ENCODE results near the gene CDRT4.
"Not testable (repeated sequence)": the region's sequence is repeated elsewhere in the genome, so short reads cannot be mapped to it uniquely, and the experiment has no call there.

CDRT4 gene

DNA sequence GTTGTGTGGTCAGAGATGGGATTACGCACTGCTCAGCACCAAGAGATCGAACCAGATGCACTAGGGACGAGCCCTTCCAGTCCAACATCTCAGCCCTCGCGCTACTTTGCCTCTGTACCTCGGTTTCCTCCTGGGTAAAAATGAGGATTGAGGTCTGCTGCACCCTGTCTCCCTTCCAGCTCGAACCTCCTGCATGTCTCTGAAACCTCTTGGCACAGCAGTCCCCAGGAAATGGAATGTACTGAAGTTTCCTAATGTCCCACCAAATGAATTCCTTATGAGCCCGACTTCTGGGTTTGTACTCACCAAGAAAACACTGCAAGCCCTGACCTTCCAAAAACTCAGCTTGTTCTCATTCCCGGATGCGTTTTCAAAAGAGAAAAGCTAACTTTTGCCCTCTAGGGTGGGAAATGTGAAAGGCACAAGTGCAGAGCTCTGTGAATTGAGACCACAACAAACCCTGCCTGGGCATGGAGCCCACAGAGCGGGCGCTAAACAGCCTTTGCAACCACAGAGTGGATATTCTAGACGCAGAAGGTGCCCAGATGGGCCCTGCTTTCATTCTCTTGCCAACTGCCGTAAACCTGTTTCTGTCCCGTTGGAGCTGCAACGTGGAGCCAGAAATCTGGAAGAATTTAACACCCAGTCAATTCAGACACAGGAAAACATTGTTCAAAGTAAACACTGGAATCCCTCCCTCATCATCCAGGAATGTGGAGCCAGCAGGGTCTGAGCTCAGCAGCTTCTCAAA, 10.3 kb downstream of the CDRT4 start:
- DNase-seq = no peak

DNA sequence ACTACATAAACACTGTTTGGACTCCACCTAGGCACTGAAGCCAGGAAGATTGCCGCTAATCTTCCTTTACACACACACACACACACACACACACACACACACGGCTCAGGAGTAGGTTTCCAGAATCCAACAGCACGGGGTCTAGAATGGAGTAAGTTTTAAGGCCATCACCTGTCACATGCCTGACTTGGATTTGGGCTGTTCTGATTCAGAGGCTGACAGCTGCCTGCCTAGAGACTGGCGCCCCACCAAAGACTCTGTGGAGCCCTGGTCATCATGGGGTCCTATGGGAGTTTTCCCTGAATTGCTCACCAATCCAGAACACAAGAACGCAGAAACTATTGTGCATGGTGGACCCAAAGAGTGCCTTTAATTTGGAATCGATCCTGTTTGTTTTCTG, 10.9 kb downstream of the CDRT4 start:
- DNase-seq = no peak

DNA sequence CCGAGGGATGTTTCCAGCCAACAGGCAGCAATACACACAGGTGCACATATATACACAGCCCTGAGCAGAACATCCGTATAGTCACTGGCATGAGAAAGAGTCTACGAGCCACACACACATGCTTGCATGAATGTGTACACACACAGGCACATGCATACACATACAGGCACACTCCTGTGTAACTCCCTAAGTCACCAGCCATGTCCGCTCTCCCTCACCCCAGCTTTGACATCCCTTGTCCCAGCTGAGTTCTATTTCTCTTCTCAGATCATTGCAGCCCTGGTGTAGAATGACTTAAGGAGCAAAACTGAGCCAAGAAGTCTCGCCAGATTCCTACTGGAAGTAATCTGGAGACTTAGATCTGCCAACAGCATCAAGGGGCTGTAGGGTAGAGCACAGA, 13.1 kb downstream of the CDRT4 start:
- DNase-seq = no peak

DNA sequence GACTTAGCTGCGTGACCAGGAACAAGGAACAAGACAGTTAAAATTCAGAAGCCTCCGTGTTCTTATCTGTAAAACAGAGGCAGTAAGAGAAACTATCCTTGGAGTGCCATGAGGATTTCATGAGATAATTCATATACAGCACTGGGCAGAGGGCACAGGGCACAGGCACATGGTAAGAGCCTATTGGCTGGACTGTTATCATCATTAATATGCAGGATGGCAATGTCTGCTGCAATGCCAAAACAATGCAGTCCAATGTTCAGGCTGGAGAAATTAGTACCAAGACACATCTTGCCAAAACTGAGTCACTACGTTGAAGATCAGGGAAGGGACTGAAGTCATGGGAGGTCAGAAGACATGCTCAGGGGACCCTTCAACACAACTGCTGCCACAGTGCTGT, 13.6 kb downstream of the CDRT4 start:
- no peak for DNase-seq

DNA sequence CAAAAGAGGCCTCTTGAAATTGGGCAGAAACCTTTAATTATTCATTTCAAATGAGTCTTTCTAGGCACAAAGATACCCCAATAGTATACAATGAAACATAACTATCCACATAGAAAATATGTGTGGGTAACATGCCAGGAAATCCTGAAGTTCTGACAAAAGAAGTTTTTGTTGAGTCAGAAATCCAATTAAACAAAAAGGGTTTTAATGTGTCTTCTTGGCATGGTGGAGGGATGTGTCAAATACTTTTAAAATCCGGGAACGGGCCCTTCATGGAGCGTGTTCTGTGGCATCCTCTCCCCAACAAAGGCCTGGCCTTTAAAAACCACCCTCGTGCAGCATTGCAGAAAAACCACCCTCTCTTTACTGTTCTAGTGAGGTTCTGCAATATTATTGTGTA, 14.2 kb downstream of the CDRT4 start:
- DNase-seq = no peak

DNA sequence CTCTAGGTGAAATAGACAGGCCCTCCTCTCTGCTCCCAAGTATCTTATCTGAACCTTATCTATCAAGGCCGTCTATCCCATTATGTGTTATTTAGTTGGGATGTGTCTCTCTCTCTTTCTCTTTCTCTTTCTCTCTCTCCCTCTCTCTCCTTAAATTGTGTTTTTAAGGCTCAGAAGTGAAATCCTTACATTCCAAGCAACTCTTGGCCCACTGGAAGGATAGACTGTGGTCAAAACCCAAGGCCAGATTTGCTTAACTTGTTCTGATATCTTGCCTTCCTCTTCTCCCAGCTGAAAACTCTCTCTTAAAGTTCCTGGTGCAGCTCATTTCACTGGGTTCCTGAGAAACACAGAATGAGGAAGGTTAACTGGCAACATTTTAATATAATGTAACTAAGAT, 14.7 kb downstream of the CDRT4 start:
- no peak for DNase-seq

DNA sequence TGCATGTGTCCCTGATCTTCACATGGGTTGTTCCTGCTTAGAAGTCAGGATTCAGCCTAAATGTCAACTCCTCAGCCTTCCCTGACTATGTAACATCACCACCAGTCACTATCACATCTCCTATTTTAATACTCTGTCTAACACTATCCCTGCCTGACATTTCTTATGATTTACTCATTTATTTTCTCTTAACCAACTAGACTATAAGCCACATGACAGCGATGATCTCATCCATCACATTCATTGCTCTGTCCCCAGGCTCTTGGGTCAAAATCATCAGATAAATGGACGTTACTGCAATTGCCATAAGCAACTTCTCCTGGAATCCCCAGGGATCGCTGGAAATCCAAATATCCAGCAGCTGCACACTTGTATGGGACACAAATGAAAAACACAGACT, 15.7 kb downstream of the CDRT4 start:
- DNase-seq = no peak

DNA sequence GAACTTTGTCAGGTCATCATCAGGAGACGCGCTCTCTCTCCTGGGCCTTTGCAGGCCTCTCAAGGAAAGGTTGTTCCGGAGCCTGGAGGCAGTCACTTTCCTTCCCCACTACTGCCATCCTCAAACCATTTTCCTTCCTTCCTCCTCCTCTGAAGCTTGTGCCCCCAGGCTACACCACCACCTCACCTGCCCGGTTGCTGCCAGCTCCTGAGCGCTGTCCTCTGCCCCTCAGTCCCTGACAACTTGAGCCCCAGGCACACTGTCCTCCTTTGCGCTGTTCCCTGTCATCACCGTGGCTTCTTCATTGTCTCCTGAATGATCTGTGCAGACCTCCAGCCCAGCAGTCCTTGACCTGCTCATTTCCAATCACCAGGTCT, 18.9 kb downstream of the CDRT4 start:
- DNase-seq = no peak

DNA sequence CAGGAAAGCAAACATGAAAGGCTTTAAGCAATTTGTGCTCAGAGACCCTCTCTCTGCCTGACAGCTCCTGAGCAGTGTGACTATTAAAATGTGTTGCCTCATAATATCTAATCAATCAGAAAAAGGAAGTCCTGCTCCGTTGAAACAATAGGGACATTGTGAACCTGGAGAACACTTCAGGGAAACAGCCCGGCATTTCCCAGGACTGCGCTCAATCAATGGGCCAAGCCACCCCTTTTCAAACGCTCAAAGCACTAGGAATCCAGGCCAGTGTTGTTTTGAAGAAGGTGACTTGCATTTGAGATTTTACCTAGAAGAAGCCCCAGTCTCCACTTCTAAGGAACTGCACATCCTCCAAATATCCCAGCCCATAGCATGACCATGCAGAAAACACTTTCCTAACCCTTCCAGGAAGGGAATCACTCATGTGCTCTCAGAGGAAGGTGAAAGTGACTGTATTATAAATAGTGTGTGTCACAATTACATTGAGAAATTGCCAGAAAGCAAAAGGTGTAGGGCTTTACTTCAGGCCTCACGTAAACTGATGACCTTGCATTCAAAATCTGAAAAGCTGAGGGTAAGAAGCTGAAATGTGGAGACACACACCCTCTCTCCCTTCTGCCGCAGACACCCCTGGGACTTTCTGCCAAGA, 19.4 kb downstream of the CDRT4 start:
- no peak for DNase-seq

DNA sequence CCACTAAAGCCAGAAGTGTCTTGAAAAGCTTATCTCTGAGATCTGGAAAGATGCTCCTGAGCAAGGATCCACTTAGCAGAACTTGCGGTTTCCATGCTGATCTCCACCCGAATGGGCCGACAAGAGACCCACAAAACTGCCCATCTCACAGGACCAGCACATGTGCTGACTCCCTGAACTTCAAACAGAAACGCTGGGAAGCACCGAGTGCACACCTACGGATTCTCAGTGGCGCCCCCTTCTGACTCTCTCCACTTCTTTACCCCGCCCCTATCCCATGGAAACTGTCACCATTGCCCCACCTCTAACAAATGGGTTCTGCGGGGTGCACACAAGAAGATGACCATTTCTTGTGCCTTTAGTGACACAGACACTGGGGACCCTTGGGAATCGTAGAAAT, 21.4 kb downstream of the CDRT4 start:
- DNase-seq = no peak

DNA sequence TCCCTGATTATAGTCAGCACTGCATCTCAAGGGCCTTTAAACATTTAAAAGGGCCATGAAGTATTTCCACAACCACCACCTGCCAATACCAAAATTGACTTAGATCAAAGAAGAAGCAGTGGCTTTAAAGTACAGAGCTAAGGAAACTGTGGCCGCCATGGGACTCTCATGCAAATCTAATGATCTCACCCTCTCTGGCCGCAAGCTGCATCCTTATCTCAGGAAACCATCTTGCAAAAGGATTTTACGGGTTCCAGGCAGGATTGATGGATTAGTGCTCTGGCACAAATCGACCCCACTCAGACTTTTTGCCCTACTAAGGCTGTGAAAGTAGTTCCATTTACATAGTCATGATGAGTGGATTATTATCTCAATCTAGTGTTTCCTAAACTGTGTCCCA, 22.6 kb downstream of the CDRT4 start:
- no peak for DNase-seq

DNA sequence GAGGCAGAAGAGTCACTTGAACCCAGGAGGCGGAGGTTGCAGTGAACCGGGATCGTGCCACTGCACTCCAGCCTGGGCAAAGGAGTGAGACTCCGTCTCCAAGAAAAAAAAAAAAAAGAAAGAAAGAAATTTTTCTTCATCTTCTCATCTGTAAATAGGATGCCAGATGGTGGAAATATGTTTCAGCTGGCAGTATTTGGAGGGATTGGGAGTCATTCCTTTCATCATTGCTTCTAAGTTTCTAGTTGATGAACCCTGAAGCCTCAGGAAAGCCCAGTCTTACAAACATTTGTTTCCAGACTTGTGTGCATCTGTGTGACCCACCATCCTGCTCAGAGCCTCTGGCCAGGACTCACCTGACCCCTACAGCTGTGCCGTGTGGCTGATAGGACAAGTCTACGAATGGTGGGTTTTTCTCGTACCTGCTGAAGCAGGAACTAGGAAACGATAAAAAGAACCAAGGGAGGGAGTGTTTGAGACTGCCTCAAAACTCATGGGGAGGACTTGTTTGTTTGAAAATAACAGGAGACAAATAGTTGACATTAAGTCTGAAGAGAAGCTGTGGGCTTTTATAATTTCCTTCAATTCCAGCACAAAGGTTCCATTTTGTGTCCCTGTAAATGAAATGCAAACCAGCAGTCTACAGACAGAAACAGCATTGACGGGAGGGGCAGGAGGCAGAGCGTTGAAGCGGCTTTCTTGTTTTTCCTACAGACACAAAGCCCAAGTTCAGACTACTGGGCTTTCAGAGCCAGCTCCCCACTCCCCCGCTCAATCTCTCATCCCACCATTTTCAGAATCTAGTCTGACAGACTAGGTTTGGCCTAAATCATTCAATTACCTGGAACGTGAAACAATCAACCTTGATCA, 24.9 kb downstream of the CDRT4 start:
- DNase-seq = no peak

DNA sequence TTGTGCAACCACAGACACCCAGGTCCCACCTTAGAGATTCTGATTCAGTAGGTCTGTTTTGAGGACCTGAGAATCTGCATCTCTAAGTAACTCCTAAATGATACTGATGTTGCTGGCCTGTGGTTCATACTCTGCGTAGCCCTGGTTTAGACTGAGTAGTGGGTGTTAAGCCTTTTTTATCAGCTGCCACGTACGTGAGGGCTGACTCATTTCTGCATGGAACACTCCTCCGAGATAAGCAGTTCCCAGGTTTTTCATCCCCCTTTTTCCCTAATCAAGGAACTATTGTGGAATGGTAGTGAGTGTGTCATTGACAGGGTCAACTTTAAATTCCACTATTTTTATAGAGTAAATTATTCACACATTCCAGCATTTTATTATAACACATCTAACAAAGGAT, 26.1 kb downstream of the CDRT4 start:
- DNase-seq = no peak

DNA sequence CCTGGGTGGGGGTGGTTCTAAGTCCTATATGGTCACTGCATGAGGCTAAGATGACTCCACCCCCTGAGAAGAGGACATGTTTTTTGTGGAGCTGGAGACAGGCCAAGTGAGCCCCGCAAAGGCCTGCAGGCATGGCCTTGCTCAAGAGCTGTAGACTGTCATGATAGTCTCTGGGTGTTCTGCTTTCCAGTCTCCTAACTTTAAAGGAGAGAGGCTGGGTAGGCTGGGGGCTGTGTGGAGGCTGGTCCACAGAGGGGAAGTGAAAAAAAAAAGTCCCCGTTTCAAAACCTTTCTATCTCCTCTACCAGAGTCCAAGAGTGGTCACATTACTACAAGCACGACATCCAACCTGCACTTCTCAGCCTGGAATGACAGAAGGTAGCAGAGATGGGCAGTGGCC, 27.1 kb downstream of the CDRT4 start:
- DNase-seq = no peak

DNA sequence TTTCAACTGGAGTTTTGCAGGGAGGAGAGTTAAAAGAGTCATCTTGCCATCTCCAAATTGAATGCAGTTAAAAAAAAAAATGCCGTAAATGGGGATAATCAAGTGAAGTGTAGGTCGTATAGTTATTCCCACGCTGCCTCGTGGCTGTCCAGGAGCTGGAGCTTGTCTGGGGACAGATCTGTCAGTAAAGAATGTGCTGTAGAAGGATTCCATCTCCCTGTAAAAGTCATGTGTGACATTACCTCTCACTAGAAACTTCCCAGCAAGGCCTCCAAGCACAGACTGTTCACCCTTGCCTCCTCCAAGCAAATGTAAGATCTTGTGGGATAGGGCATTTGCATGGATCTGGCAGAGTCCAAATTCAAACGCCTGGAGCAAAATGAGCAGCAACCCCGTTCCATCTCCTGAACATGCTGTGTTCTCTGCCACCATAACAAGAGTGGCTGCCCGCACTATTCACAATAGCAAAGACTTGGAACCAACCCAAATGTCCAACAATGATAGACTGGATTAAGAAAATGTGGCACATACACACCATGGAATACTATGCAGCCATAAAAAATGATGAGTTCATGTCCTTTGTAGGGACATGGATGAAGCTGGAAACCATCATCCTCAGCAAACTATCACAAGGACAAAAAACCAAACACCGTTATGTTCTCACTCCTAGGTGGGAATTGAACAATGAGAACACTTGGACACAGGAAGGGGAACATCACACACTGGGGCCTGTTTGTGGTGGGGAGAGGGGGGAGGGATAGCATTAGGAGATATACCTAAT, 28.0 kb downstream of the CDRT4 start:
- not testable (repeated sequence) for DNase-seq

DNA sequence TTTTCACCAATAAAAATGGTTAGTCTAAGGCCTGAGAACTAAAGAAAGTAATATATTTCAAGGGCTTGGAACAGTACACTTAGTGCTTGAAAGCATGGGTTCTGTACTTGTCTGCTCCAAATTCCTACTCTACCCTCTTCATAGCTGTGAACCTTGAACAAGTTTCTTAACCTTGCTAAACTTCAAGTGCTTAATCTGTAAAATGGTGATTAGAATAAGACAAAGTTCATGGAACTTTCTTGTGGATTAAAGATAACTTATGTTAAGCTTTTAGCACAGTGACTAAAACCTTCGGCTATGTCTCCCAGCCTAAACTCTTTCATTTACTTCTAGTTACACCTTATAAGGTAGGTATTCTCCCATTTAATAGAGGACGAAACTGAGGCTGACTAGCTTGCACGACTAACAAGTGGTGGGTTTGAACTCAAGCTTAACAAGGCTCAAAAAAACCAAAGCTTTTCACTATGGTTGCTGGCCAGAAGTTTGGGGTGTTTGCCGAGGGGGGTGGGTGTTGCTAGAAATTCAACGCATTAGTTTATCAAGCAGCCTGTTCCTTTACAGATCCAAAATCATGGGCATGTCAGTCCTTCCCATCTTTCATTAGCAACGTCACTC, 28.8 kb downstream of the CDRT4 start:
- DNase-seq = no peak

DNA sequence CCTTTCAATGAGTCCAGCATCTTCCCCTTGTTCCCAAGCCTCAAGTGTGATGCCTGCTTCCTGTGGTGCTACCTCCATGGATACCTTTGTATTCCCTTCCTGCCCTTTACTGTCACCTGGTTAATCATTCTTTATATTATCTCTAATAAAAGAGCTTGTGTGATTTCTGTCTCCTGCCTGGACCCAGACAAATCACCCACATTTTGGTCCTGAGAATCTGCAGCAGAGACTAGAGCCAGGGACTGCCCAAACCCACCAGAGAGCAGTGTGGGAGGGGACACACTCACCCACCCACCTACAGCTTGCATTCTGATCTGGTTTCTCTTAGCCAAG, 30.2 kb downstream of the CDRT4 start:
- DNase-seq = no peak

DNA sequence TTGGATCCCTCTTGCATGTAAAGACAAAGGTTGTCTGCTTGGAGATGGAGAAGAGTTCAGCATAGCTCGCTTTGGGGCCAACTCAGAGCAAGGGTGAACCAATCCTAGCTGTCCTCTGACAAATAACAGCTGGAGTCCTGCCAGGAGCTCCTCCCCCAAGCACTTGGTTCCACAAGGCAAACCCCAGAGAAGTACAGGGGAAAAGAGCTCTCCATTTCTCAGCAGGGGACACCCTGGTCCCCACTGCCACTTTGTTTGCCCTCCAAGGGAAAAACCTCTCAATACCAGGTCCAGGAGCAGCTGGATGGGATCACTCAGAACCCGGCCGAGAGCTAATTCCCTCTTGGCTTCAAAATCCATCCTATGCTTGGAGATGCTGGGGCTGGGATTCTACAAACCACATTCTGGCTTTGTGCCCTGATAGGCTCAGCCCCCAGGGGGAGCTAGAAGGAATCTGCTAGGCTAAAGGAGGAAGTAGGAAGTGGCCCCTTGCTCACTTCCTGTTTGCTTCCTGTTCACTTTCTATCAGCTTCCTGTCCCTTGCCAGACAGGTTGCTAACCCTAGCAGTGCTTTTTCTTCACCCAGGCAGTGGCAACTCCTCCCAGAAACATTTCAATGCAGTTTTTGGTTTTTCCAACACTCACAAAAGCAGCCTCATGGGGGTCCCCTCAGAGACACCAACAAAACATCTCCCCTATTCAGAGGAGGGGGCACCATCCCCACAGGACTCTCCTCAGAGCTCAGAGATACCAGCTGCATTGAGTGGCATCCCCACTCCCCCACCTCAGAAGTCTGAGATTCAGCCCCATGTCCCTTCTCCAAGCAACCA, 30.7 kb downstream of the CDRT4 start:
- DNase-seq = peak; percentile 40 to 44

DNA sequence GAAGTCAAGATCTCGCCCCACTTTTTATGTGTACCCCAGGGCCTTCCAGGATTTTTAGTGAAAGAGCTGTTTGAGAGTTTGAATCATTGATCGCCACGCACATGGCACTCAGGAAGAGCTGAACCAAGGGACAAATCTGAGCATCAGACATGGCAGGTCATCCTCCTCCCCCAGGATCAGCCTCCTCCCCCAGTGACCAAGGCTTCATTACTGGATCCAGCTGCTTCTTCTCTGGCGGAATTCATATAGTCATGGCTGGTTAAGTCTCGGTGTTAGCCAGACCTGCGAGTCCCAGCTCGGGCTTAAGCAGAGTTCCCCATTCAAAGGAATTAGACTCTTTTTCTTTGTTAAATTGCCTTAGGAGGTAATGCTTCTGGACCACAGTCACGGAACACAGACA, 32.5 kb downstream of the CDRT4 start:
- no peak for DNase-seq

DNA sequence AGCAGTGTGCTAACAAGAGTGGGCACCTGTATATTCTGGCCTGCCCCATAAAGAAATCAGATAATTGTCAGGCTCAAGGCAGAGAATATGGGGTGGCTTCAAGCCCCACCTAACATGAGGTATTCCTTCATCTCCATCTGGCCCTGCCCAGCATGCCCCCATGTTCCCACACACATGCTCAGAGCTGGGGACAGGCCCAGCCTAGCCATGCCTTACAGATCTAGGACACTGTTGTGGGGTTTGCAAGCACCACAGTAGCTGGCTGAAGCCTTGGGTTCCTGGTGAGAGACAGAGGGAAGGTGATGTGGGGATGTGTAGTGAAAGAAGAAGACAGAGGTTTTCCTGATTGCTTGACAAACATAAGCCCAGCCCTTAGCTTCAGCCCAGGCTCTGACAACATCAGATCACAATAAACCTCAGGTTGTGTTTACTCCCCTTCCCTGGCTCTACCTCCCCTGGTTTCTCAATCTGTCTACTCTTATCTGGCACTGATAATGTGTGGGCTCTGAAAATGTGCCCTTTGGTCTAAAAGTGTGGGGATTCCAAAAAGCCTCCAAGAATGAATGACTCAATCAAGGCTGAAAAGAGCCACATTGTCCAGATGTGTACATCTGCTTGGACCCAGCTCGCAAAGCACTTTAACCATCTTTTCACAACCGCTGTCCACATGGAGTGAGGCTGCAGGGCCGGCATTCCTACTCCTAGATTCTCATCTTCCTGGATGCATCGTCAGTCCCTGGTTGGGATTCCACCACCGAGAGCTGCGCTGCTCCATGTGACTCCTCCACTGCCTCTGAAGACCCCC, 34.4 kb downstream of the CDRT4 start:
- no peak for DNase-seq

DNA sequence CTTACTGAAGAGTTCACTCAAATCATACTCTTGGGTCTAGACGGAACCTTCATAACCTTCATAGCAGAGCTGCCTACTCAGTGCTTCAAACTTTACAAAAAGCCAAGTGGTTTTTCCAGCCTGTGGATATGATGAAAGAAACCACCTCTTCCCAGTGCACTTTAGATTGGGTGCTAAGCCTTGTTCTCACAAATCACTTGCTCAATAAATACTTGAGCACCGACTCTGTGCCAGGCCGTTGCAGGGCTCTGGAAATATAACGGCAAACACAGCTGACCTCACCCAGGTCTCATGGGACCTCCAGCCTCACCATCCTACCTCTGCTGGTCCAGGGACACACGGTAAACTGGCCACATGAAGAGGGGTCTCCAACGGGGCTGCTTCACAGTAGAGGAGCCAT, 35.7 kb downstream of the CDRT4 start:
- no peak for DNase-seq
